ENCODE data around the gene PLPP1. TPM values are rescaled to one million over a fixed set of nuclear protein-coding genes. Genes with fewer than 3 reads are reported as not detected.

PLPP1 gene
- total RNA-seq, 1 donor from 2014 or later: 56.1 TPM

DNA sequence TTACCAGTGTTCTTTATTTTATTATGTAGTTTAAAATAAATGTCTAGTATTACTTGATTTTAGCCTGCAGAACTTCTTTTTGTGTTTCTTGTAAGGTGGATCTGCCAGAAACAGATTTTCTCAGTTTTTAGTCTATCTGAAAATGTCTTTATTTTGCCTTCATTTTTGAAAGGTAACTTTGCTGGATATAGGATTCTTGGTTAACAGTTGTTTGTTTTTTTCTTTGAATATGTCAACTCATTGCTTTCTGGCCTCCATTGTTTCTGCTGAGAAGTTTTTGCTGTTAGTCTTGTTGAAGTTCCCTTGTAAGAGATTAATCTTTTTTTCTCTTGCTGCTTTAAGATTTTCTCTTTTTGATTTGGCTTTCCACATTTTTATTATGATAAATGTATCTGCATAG is 151.5 kb downstream of the PLPP1 start:
- H3K9me3 ChIP-seq: peaks cover 13% of the 10 kb centered on the region
- no peak overlapping the region for H3K27ac ChIP-seq
- H3K36me3 ChIP-seq: peaks cover 27% of the 10 kb centered on the region
- ATAC-seq (no peak), DNase-seq (no peak)
- H3K27me3 ChIP-seq: no peaks in the 10 kb centered on the region
- TF ChIP-seq, protein P1, sequence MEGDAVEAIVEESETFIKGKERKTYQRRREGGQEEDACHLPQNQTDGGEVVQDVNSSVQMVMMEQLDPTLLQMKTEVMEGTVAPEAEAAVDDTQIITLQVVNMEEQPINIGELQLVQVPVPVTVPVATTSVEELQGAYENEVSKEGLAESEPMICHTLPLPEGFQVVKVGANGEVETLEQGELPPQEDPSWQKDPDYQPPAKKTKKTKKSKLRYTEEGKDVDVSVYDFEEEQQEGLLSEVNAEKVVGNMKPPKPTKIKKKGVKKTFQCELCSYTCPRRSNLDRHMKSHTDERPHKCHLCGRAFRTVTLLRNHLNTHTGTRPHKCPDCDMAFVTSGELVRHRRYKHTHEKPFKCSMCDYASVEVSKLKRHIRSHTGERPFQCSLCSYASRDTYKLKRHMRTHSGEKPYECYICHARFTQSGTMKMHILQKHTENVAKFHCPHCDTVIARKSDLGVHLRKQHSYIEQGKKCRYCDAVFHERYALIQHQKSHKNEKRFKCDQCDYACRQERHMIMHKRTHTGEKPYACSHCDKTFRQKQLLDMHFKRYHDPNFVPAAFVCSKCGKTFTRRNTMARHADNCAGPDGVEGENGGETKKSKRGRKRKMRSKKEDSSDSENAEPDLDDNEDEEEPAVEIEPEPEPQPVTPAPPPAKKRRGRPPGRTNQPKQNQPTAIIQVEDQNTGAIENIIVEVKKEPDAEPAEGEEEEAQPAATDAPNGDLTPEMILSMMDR (IDR thresholded peaks at IDR 0.05): no peak
- H3K4me3 ChIP-seq: no peak overlapping the region
- intact Hi-C loops (cut with DNase I): no loop called here
- no peaks in the 10 kb centered on the region for H3K4me1 ChIP-seq

DNA sequence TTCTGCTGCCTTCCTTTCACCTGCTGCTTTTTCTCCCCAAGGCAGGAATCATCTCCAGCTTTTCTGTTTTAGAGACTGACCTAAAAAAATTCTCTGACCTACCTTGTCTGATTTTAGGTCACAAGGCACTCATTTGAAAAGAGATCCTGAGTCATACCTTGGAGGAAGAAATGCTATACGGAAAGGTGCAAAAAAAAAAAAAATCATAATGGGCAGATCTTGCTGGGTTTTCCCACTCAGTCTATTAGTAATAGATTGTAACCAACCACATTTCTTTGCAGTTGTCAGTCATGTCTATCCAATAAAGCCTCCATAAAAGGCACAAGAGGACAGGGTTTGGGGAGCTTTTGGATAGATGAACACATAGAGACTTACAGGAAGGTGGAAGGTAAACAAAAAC is 157.0 kb downstream of the PLPP1 start:
- TF ChIP-seq, protein P1 (IDR thresholded peaks at IDR 0.05): no peak
- no peaks in the 10 kb centered on the region for H3K27me3 ChIP-seq
- no peak overlapping the region for H3K4me3 ChIP-seq
- no peak overlapping the region for H3K27ac ChIP-seq
- intact Hi-C loops (cut with DNase I): no loop called here
- ATAC-seq (no peak), DNase-seq (no peak)
- H3K9me3 ChIP-seq: peaks cover under 1% of the 10 kb centered on the region
- no peaks in the 10 kb centered on the region for H3K4me1 ChIP-seq
- peaks cover 45% of the 10 kb centered on the region for H3K36me3 ChIP-seq

Small RNAs within 50 kb of the gene (microRNA-seq; reads per million reads assigned to microRNA genes)
- gene MIR5687 (ENCODE audit: borderline microRNAs expressed): not detected

Other genes starting within 250 kb of the PLPP1 start
- 20.7 TPM for gene DHX29, start 227.3 kb downstream of the PLPP1 start, total RNA-seq
- gene MTREX, start 227.0 kb downstream of the PLPP1 start, total RNA-seq: 67.6 TPM
- gene SLC38A9, start 177.4 kb upstream of the PLPP1 start, total RNA-seq: 24.7 TPM
- gene DDX4, start 203.1 kb upstream of the PLPP1 start, total RNA-seq: not detected

Measured in upper lobe of right lung (tissue), 1 donor.